GM04503 (cell line): ENCODE results near the gene MARK3.

Source experiments
- DNase-seq: peaks from one replicate; pipeline ENCODE4 v3.0.0-alpha.2; 2012; ENCODE audit warnings: low read depth

The MARK3 gene

GRCh38 chr14:103436533-103436932 lies 51.3 kb downstream of the MARK3 start:
- no peak for DNase-seq

- no peak for DNase-seq
Measured at GRCh38 chr14:103442288-103442687, 57.1 kb downstream of the MARK3 start.

GRCh38 chr14:103443111-103443510 lies 57.9 kb downstream of the MARK3 start:
- DNase-seq: no peak

DNA sequence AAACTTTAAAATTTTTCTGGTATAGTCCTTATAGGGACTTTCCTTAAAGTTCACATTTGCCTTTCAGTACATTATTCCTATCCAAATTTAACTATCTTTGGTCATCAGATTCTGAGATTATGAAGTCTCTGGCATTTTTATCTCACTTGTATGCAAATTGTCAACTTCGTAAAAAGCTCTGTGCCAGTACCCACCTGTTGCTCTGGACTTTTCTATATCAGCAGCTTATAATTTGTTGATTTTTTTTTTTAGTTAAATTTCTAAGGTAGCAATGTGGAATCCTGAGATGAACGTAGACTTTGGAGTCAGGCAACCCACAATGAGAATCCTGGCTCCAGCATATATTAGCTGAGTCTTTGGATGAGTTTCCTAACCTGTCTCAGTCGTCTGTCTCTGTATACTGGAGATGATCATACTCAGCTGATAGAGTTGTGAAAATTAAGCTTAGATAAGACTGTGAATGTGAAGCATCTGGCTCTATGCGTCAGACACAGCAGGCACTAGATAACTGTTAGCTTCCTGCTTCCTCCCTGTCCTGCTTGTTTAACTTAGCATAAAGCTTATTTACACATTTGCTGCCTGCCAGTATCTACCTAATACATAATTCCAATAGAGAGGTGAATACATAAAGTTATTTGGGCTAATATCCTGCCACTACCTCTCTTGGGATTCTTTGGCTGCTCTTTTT lies 59.8 kb downstream of the MARK3 start:
- DNase-seq: no peak

- DNase-seq: no peak
Measured at GRCh38 chr14:103445806-103446205, 60.6 kb downstream of the MARK3 start.

DNA sequence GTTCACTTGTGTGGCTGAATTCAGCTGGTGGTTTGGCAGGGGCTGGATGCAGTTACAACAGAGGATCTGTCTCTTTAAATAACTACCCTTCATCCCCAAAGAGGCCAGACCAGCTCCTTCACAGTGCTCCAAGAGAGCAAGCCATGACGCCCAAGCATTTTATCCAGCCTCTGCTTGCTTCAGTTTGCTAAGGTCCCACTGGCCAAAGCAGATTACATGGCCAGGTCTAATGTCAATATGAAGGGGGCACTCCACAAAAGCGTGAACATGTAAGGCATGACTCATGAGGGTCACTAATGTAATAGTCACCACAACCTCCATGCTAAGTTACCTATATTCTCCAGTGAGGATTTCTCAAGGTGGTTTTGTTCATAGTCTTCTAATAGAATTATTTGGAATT lies 62.9 kb downstream of the MARK3 start:
- no peak for DNase-seq

DNA sequence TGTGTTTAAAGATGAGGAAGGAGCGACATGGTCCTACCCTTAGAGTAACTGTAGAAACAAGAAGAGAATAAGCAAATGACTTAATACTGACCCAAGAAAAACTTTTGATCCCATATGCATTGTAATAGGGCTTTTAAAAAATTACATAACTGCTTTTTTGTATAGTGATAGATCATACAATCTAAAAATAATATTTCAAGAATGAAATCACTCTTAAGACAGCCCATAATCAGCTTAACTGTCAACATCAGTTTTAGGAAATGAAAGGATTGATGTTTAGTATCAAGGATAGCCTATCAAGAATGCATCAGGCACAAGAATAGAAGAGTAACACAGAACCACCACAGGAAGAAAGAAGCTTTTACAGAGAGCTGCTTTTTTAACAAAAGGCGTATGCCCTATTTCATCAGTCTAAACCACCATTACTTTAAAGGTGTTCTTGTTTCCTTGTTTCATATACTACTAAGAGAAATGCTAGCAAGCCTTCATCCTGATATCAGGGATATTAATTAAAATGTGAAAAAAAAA lies 64.5 kb downstream of the MARK3 start:
- no peak for DNase-seq

GRCh38 chr14:103450416-103450815 lies 65.2 kb downstream of the MARK3 start:
- no peak for DNase-seq

DNA sequence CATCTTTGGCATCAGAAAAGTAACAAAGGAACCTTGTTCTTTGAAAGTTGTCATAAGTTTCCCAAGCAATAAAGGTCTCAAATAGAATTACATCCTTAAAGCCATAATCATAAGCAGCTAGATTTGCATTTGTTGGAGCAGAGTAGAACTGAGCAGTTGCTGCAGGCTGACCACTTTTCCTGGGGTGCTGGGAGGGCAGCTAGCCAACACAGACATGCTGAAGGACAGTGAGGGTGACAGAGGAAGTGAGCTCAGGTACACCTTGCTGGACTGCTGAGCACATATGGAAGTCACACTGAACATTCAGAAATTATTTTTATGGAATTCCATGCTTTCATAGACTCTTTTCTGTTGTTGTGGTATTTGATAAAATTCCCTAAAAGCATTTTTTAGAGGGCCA lies 66.2 kb downstream of the MARK3 start:
- no peak for DNase-seq

DNA sequence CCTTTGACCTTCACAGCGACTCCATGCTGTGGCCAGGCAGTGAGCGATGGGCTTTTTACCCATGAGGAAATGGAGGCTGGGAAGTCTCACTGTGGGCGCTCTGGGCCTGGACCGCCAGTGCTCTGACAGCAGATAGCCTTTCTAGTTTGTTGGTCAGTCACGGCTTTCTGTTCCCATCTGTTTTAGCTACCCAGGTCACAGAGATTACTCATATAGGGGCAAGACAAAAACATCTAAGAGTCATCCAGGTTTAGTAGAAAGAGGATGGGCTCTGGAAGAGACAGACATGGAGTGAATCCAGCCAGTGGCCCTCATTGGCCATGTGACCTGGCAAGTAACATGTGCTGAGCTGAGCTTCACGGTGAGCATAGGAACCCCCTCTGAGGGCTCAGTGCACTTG lies 68.6 kb downstream of the MARK3 start:
- DNase-seq: no peak

- no peak for DNase-seq
Measured at GRCh38 chr14:103456167-103456835, 71.1 kb downstream of the MARK3 start.

- DNase-seq: no peak
Measured at GRCh38 chr14:103460415-103460814, 75.2 kb downstream of the MARK3 start.

DNA sequence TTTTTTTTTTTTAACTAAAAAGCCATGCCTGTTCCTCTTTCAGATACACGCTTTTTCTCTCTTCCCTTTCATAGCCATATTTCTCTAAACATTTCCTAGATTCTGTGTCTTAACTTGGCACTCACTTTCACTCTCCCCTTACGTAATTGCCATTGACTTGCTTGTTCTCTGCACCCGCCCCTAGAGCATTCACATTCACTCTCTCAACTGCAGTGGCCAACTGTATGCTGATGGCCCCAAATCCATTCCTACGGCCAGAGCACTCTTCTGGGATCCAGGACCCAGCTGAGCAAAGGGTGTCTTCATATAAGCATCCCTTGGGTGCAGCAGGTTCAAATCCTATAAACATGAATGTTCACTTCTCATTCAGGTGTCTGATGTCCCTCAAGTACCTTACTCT lies 77.9 kb downstream of the MARK3 start:
- no peak for DNase-seq

DNA sequence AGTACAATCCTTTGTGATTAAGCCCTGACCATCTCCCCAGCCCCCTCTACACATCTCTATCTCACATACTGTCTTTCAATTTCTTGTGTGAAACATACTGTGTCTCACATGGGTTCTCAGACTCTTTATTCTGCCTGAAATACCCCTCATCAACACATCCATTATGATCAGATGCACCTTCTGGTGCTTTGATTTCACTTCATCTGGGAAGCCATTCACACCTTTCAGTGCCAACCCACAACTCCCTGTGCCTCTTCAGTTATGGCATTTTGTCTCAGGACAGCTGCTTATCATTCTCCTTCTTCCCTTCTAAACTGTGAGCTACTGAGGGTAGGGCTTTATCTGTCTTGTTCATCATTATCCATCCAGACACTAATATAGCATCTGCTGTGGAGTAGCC lies 78.6 kb downstream of the MARK3 start:
- DNase-seq: no peak

DNA sequence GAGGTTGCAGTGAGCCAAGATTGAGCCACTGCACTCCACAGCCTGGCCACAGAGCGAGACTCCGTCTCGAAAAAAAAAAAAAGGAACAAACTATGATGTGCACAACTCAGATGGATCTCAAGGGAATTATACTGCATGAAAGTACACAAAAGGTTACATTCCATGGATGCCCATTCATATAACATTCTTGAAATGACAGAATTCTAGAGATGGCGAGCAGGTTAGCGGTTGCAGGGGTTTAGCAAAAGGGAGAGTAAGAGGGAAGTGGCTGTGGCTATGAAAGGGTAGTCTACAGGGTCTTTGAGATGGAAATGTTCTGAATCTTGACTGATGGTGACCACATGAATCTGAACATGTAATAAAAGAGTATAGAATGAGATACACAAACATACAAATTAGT lies 87.7 kb downstream of the MARK3 start:
- no peak for DNase-seq

GRCh38 chr14:103474893-103475292 lies 89.7 kb downstream of the MARK3 start:
- no peak for DNase-seq

- no peak for DNase-seq
Measured at GRCh38 chr14:103476065-103476464, 90.8 kb downstream of the MARK3 start.

DNA sequence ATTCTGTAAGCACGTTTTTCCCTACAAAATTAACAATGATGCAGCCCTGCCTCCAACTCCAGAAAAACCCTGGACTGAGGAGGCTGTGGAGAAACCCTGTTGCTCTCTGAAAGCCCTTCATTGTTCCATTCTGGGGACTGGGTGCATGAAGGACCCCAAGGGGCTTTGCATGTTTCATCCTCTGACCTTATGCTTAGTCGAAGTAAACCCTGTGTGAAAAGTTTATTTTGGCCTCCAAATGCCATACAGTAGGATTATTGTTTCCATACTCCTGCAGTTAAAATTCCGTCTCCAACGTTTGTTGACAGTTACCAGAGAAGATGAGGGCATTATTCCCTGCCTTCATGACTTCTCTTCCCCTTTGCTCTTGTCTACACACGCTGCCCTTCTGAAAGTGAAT lies 91.4 kb downstream of the MARK3 start:
- DNase-seq: no peak

DNA sequence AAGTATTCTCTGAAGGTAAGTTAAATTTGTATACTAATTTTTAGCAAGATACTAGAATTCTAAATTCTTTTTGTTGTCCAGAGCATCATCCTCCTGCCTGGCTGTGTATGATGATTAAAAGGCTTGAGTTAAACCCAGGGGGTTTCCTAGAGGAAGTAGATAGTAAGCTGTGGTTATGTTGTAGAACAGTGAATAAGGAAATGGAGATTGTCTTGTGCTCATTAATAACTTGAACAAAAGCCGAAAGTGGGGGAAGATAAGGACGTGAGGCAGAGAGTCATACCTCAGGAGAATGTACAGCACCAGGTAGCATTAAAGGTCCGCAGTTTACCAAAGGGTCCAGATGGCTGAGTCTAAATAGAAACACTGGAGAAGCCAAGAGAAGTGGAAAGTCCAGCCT lies 95.4 kb downstream of the MARK3 start:
- DNase-seq: no peak

GRCh38 chr14:103483600-103483999 lies 98.4 kb downstream of the MARK3 start:
- DNase-seq: peak; percentile 57

- DNase-seq: no peak
Measured at GRCh38 chr14:103485504-103485903, 100.3 kb downstream of the MARK3 start.

GRCh38 chr14:103488071-103488470 lies 102.9 kb downstream of the MARK3 start:
- DNase-seq: no peak

GRCh38 chr14:103488960-103489359 lies 103.7 kb downstream of the MARK3 start:
- DNase-seq: no peak

DNA sequence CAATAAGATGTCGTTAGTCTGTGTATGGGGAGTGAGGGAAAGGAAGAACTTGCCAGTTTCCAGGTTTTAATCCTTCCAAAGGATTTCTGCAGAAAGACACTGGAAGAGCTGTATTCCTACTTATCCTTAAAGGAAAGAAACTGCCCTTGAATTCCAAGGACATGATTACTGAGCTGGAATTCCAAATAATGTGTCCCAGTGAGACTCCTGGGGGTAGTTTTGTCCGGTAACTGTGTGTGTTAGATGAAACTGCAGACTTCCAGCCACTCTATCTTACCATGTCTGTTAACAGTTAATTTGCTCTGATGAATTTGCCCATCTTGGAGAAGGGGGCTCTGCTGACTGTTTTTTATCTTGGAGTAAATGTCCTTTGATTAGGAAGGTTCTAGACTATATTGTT lies 104.4 kb downstream of the MARK3 start:
- DNase-seq: no peak
